ENCODE results near the gene NEK4. TPM values are rescaled to one million over a fixed set of nuclear protein-coding genes. Genes with fewer than 3 reads are reported as not detected.
A peak's percentile ranks its signal among the peaks of the same experiment; 100 is the strongest.

NEK4 gene
- total RNA-seq, 4 donors from 2014 or later, result 36.7 to 65.6 (median 41.8) TPM

GRCh38 chr3:52705688-52706686 is 64.8 kb downstream of the NEK4 start, which contains the start of the genes GLT8D1 and SPCS1:
TSS of gene GLT8D1 (minus strand) at chr3:52705791. CDS start at chr3:52700460, 5,331 bp downstream.
TSS of gene SPCS1 (plus strand) at chr3:52706106. CDS start at chr3:52706247, 141 bp downstream.
- peak; percentile 22 to 80 for TF ChIP-seq POLR2A (IDR thresholded peaks at IDR 0.05)
- TF ChIP-seq, protein P1, sequence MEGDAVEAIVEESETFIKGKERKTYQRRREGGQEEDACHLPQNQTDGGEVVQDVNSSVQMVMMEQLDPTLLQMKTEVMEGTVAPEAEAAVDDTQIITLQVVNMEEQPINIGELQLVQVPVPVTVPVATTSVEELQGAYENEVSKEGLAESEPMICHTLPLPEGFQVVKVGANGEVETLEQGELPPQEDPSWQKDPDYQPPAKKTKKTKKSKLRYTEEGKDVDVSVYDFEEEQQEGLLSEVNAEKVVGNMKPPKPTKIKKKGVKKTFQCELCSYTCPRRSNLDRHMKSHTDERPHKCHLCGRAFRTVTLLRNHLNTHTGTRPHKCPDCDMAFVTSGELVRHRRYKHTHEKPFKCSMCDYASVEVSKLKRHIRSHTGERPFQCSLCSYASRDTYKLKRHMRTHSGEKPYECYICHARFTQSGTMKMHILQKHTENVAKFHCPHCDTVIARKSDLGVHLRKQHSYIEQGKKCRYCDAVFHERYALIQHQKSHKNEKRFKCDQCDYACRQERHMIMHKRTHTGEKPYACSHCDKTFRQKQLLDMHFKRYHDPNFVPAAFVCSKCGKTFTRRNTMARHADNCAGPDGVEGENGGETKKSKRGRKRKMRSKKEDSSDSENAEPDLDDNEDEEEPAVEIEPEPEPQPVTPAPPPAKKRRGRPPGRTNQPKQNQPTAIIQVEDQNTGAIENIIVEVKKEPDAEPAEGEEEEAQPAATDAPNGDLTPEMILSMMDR (IDR thresholded peaks at IDR 0.05), result no peak
- H3K4me1 ChIP-seq, result peaks cover 16 to 37% of the 10 kb centered on the region in 2 donors
- peak within 1 kb of the TSS; percentile 63 to 97 (median 88) for H3K4me3 ChIP-seq (replicated peaks in 1 of 3)
- H3K9me3 ChIP-seq, result no peaks in the 10 kb centered on the region
- 0 to 1% methylated on average over 13 to 51 of the region's 94 CpGs for WGBS, 2 donors
- peak; percentile 87 for DNase-seq
- intact Hi-C loops (cut with DNase I), result no loop called here
- H3K27me3 ChIP-seq, result no peaks in the 10 kb centered on the region
- peak within 1 kb of the TSS; percentile 80 to 90 (median 81) for H3K27ac ChIP-seq
- H3K36me3 ChIP-seq, result peaks cover 0 to 4% of the 10 kb centered on the region in 2 donors

DNA sequence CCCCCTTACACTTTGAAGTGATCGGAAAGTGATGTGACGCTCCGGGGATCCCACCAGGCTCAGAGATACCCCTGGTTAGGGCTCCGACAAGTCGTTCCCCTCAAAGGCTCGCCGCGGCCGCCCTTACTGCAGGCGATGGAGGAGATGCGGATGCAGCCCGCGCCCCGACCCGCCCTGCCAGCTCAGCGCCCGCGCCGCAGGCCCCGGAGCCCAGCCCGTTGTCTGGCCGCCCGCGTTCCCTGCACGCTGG is 65.4 kb downstream of the NEK4 start:
- Histone ChIP-seq H3K27ac (peak overlapping the region; percentile 80 to 90 (median 81)), H3K36me3 (peaks cover 0 to 4% of the 10 kb centered on the region in 2 donors), H3K27me3 (no peaks in the 10 kb centered on the region), H3K4me1 (peaks cover 16 to 37% of the 10 kb centered on the region in 2 donors), H3K4me3 (replicated peaks in 1 of 3) (peak overlapping the region; percentile 63 to 97 (median 88)), H3K9me3 (no peaks in the 10 kb centered on the region)
- DNase-seq, result no peak
- intact Hi-C loops (cut with DNase I), result no loop called here
- WGBS, 2 donors, result no CpG with 5 or more reads among the region's 25 CpGs
- TF ChIP-seq, protein P1 (IDR thresholded peaks at IDR 0.05), result no peak
- no peak for TF ChIP-seq POLR2A (IDR thresholded peaks at IDR 0.05)

DNA sequence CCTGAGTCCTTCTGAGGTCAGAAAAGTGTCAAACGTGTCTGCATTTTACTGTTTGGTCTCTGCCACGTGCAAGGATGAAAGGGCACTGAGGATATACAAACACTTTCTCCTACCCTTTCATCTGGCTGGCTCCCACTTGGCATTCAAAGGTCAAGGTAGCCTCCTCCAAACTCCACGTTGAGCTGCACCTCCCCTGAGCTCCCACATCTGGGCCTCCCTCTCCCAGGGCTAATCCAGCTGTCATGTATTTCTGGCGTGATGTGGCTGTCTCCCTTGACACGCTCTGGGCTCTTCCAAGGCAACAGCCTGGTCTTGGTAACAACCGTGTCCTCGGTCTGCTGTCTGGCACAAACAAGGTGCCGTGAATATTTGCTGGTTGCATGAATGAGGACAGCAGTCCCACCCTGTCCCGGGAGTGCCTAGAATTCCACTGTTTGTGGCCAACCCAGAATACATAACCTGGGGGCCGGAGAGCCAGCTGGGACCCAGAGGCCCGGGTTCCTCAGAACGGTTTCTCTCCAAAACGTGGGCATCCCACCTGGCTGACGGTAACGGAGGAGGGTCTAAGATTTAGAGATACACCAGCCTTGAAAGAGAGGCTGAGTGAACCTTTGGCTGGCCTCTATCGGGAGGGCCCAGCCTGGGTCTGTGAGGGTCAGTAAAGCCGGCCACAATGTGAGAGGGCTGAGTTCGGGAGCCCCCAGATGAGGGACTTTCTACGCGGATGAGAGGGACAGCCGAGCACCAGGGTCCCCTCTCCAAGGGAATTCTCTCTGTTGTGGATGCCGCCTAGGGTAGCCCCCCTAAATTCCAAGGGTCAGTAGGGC is 65.9 kb downstream of the NEK4 start:
- DNase-seq, result peak; percentile 32 to 53

GRCh38 chr3:52703341-52703740 is 67.4 kb downstream of the NEK4 start:
- Histone ChIP-seq H3K4me3 (replicated peaks in 1 of 3) (no peak overlapping the region), H3K27me3 (no peaks in the 10 kb centered on the region), H3K4me1 (peaks cover 16 to 37% of the 10 kb centered on the region in 2 donors), H3K36me3 (peaks cover under 1 to 9% of the 10 kb centered on the region in 2 donors), H3K9me3 (no peaks in the 10 kb centered on the region), H3K27ac (peak overlapping the region; percentile 63 to 90 (median 72))
- TF ChIP-seq, protein P1 (IDR thresholded peaks at IDR 0.05), result no peak
- no peak for DNase-seq
- intact Hi-C loops (cut with DNase I), result no loop called here
- WGBS, 2 donors, result 54 to 58% methylated on average over 7 of the region's 7 CpGs

More for the DNA sequence above, 65.9 kb downstream of the NEK4 start:
- Histone ChIP-seq H3K4me3 (replicated peaks in 1 of 3) (peak overlapping the region; percentile 63 to 97 (median 88)), H3K9me3 (no peaks in the 10 kb centered on the region), H3K4me1 (peaks cover 16 to 37% of the 10 kb centered on the region in 2 donors), H3K27ac (peak overlapping the region; percentile 80 to 90 (median 81)), H3K36me3 (peaks cover 0 to 4% of the 10 kb centered on the region in 2 donors), H3K27me3 (no peaks in the 10 kb centered on the region)
- TF ChIP-seq, protein P1 (IDR thresholded peaks at IDR 0.05), result no peak
- peak in 1 of 2 donors; percentile 0 for TF ChIP-seq POLR2A (IDR thresholded peaks at IDR 0.05)
- intact Hi-C loops (cut with DNase I), result no loop called here
- WGBS, 2 donors, result 2 to 3% methylated on average over 17 to 18 of the region's 22 CpGs
